ENCODE measurements around the gene C12orf60.

DNA sequence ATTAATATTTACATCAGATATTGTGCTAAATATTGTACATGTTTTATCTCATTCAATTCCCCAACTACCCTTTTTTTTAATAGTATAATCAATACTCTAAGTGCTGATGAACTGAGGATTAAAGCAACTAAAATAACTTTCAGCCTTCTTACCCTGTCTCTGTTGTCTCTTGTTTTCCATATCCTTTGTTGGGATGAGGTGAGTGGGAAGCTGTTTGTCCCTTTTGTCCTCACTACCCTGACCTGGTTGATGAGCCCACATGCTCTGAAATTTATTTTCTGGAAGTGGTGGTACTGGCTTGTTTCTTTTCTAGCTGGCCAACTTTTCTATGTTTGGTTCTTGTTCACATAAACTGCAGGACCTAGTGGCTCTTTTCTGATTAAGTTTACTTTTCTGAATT lies 49.4 kb downstream of the C12orf60 start:
- TF ChIP-seq EZH2 (IDR thresholded peaks at IDR 0.05; ENCODE audit: insufficient read depth, poor library complexity, severe bottlenecking) (no peak), EZH2phosphoT487 (IDR thresholded peaks at IDR 0.05; ENCODE audit: insufficient read depth, low read depth) (no peak)

All from GM23248 (cell line).